Hepatocyte (in vitro differentiated cells): Measurements from ENCODE around the gene OOSP1. TPM values are rescaled to one million over a fixed set of nuclear protein-coding genes. Genes with fewer than 3 reads are reported as not detected.
A peak's percentile ranks its signal among the peaks of the same experiment; 100 is the strongest.
"Not testable (repeated sequence)": the region's sequence is repeated elsewhere in the genome, so short reads cannot be mapped to it uniquely, and the experiment has no call there.

Source experiments
- DNase-seq: peaks from one replicate; pipeline ENCODE4 v3.0.0-alpha.2; 2016; ENCODE audit warnings: low spot score
- H2AFZ ChIP-seq: fragments of 200-600 bp; sonication (generic); 2 replicates; pipeline ENCODE4 v1.6.0; 2016; ENCODE audit warnings: antibody characterized with exemption, mild to moderate bottlenecking
- H3K27ac ChIP-seq: fragments of 200-600 bp; sonication (generic); 2 replicates; pipeline ENCODE4 v1.5.1; 2016; ENCODE audit warnings: mild to moderate bottlenecking
- H3K27me3 ChIP-seq: fragments of 200-600 bp; sonication (generic); 2 replicates; pipeline ENCODE4 v1.6.1; 2016
- H3K36me3 ChIP-seq: fragments of 200-600 bp; sonication (generic); replicated peaks from 2 replicates; pipeline ENCODE4 v1.5.1; 2016; ENCODE audit warnings: low read depth; ENCODE audit not compliant: insufficient read depth
- H3K4me1 ChIP-seq: fragments of 200-600 bp; sonication (generic); 2 replicates; pipeline ENCODE4 v1.5.1; 2016; ENCODE audit warnings: mild to moderate bottlenecking, moderate library complexity; ENCODE audit not compliant: insufficient read depth
- H3K4me2 ChIP-seq: fragments of 200-600 bp; sonication (generic); 2 replicates; pipeline ENCODE4 v1.6.0; 2016
- H3K4me3 ChIP-seq: fragments of 200-600 bp; sonication (generic); 2 replicates; pipeline ENCODE4 v1.5.1; 2016; ENCODE audit warnings: mild to moderate bottlenecking
- H3K79me2 ChIP-seq: fragments of 200-600 bp; sonication (generic); 2 replicates; pipeline ENCODE4 v1.6.0; 2017; ENCODE audit warnings: mild to moderate bottlenecking
- H3K9me2 ChIP-seq: fragments of 200-600 bp; sonication (generic); replicated peaks from 2 replicates; pipeline ENCODE4 v1.6.0; 2017; ENCODE audit warnings: mild to moderate bottlenecking; ENCODE audit not compliant: insufficient read depth
- H3K9me3 ChIP-seq: fragments of 200-600 bp; sonication (generic); 2 replicates; pipeline ENCODE4 v1.5.1; 2016; ENCODE audit warnings: low read depth, mild to moderate bottlenecking
- H4K20me1 ChIP-seq: fragments of 200-600 bp; sonication (generic); 2 replicates; pipeline ENCODE4 v1.6.0; 2016; ENCODE audit warnings: mild to moderate bottlenecking; ENCODE audit not compliant: insufficient read depth, poor library complexity, severe bottlenecking
- CTCF ChIP-seq: fragments of 200-600 bp; sonication (generic); IDR thresholded peaks from 2 replicates; pipeline ENCODE4 v1.5.1; 2016; ENCODE audit warnings: antibody characterized with exemption, mild to moderate bottlenecking; ENCODE audit not compliant: poor library complexity
- EZH2 ChIP-seq: fragments of 200-600 bp; sonication (generic); IDR thresholded peaks from 2 replicates; pipeline ENCODE4 v1.6.1; 2016; ENCODE audit warnings: antibody characterized with exemption, mild to moderate bottlenecking, borderline replicate concordance
- EZH2phosphoT487 ChIP-seq: fragments of 200-600 bp; sonication (generic); IDR thresholded peaks from one replicate; pipeline ENCODE4 v1.6.1; 2018; ENCODE audit warnings: antibody characterized with exemption, mild to moderate bottlenecking, low read depth, moderate library complexity; ENCODE audit not compliant: unreplicated experiment, severe bottlenecking
- WGBS: methylation state at CpG from one replicate; pipeline ENCODE4 v1.1.6; 2016; ENCODE audit warnings: low lambda C conversion rate; ENCODE audit errors: missing lambda C conversion rate; 5-methylcytosine and 5-hydroxymethylcytosine counted together
- polyA plus RNA-seq: library from polyadenylated mRNA; unstranded; fragments of >200 nt; fragmentation: Nextera tagmentation; extraction: Ambion mirVana; gene quantifications from 2 replicates; pipeline ENCODE4 v1.2.1, GENCODE V29; 2016
- total RNA-seq: library from RNA; depleted of rRNA; stranded (reverse); fragments of >200 nt; gene quantifications from 2 replicates; pipeline ENCODE4 v1.2.3, GENCODE V29; 2014

The OOSP1 gene
- total and polyA plus RNA-seq, 2 experiments from 2014 or later: not detected

- Histone ChIP-seq H3K4me1 (no peaks in the 10 kb centered on the region), H3K27ac (no peak overlapping the region), H3K79me2 (no peaks in the 10 kb centered on the region), H3K36me3 (no peaks in the 10 kb centered on the region), H3K4me2 (no peak overlapping the region), H3K27me3 (no peaks in the 10 kb centered on the region), H2AFZ (no peak overlapping the region), H3K4me3 (no peak overlapping the region), H3K9me2 (no peaks in the 10 kb centered on the region), H3K9me3 (no peaks in the 10 kb centered on the region), H4K20me1 (no peaks in the 10 kb centered on the region)
- DNase-seq: no peak
- WGBS: 84% methylated on average over 6 of the region's 6 CpGs
- TF ChIP-seq CTCF (no peak), EZH2phosphoT487 (no peak), EZH2 (no peak)
Observed at GRCh38 chr11:59900366-59901126, 37.7 kb upstream of the OOSP1 start.

GRCh38 chr11:59901306-59901705, 36.9 kb upstream of the OOSP1 start:
- no peaks in the 10 kb centered on the region for H3K36me3 ChIP-seq
- H3K79me2 ChIP-seq: no peaks in the 10 kb centered on the region
- no peaks in the 10 kb centered on the region for H3K4me1 ChIP-seq
- H3K4me3 ChIP-seq: no peak overlapping the region
- TF ChIP-seq EZH2 (no peak), CTCF (no peak), EZH2phosphoT487 (no peak)
- H4K20me1 ChIP-seq: no peaks in the 10 kb centered on the region
- H3K27ac ChIP-seq: no peak overlapping the region
- no peak overlapping the region for H2AFZ ChIP-seq
- H3K9me3 ChIP-seq: no peaks in the 10 kb centered on the region
- H3K4me2 ChIP-seq: no peak overlapping the region
- 35% methylated on average over 1 of the region's 1 CpG for WGBS
- no peaks in the 10 kb centered on the region for H3K27me3 ChIP-seq
- H3K9me2 ChIP-seq: no peaks in the 10 kb centered on the region
- peak; percentile 12 for DNase-seq

- not testable (repeated sequence) for H3K79me2 ChIP-seq, H3K27ac ChIP-seq, H3K9me2 ChIP-seq, H3K36me3 ChIP-seq, H3K27me3 ChIP-seq, DNase-seq, H3K4me1 ChIP-seq, H3K9me3 ChIP-seq, H2AFZ ChIP-seq, H4K20me1 ChIP-seq, H3K4me2 ChIP-seq, H3K4me3 ChIP-seq
- 96% methylated on average over 2 of the region's 2 CpGs for WGBS
Observed at GRCh38 chr11:59903569-59903968, 34.7 kb upstream of the OOSP1 start.

- Histone ChIP-seq H3K9me3 (peaks cover 5% of the 10 kb centered on the region), H3K4me3 (no peak overlapping the region), H3K9me2 (no peaks in the 10 kb centered on the region), H3K4me1 (no peaks in the 10 kb centered on the region), H3K27ac (no peak overlapping the region), H3K36me3 (no peaks in the 10 kb centered on the region), H3K4me2 (no peak overlapping the region), H3K79me2 (no peaks in the 10 kb centered on the region), H2AFZ (no peak overlapping the region), H4K20me1 (no peaks in the 10 kb centered on the region), H3K27me3 (no peaks in the 10 kb centered on the region)
- no peak for TF ChIP-seq EZH2phosphoT487
- TF ChIP-seq EZH2: no peak
- no peak for TF ChIP-seq CTCF
- WGBS: 95% methylated on average over 2 of the region's 2 CpGs
- no peak for DNase-seq
Observed at GRCh38 chr11:59918480-59918879, 19.8 kb upstream of the OOSP1 start.
